K562 (cell line): ENCODE data around the gene DDR2. TPM values are rescaled to one million over a fixed set of nuclear protein-coding genes. Genes with fewer than 3 reads are reported as not detected.

ENCODE experiments used
- ATAC-seq: fragments of 200-7000 bp; cut with Tn5 transposase; 3 replicates; pipeline ENCODE4 v1.9.1; 2020; ENCODE audit warnings: moderate library complexity
- BruUV-seq: library from RNA; stranded (reverse); fragments of 400-500 nt; replicated peaks from 2 replicates; lab custom pipeline; 2021; lab: Mats Ljungman, UMichigan
- CTCF ChIA-PET: fragments of 300-600 bp; formaldehyde crosslinking; extraction: SDS; loops from one replicate; lab custom pipeline; 2021; ENCODE audit warnings: low intra/inter-chr PET ratio; lab: Yijun Ruan, JAX
- POLR2A ChIA-PET: fragments of 300-600, 350-650 bp; sonication (Branson Sonifier 250); formaldehyde crosslinking; extraction: SDS; loops from one replicate; lab custom pipeline; 2021; ENCODE audit warnings: antibody characterized with exemption, inconsistent platforms; lab: Yijun Ruan, JAX
- DNase-seq, 4 experiments: peaks; one replicate each; pipeline versions ENCODE4 v3.0.0 to v3.0.0-alpha.2; 2011 to 2018; ENCODE audit warnings: low spot score in 3 of 4, mixed read lengths in 3 of 4; ENCODE audit errors: extremely low read depth in 1 of 4
- FAIRE-seq: peaks from 2 replicates; lab custom pipeline; 2011; peaks lifted over from hg19 to GRCh38; lab: Jason Lieb, UNC
- H2AFZ ChIP-seq: 2 replicates; pipeline ENCODE4 v1.6.0; 2011; ENCODE audit warnings: low read depth, low read length, control low read depth, inconsistent platforms
- H3K27ac ChIP-seq: fragments of 200-600 bp; 3 replicates; pipeline ENCODE4 v1.8.0; 2011; ENCODE audit warnings: low read depth, mild to moderate bottlenecking, control low read depth, inconsistent platforms, low read length, moderate library complexity, mixed read lengths; ENCODE audit errors: extremely low read depth
- H3K27me3 ChIP-seq, 2 experiments: fragments of 300-600 bp in 1 of 2; 2 replicates in 1 of 2; 3 replicates in 1 of 2; pipeline versions ENCODE4 v1.6.0 to v1.8.0; 2011; ENCODE audit warnings: inconsistent platforms in 2 of 2, low read length in 2 of 2, mild to moderate bottlenecking in 1 of 2, mixed read lengths in 1 of 2, moderate library complexity in 1 of 2; ENCODE audit not compliant: control insufficient read depth in 2 of 2, insufficient read depth in 2 of 2
- H3K36me3 ChIP-seq: fragments of 300-600 bp; 3 replicates; pipeline ENCODE4 v1.8.0; 2011; ENCODE audit warnings: mild to moderate bottlenecking, low read length, inconsistent platforms; ENCODE audit not compliant: control insufficient read depth, insufficient read depth
- H3K4me1 ChIP-seq, 2 experiments: fragments of 200-600 bp in 1 of 2; replicated peaks in 1 of 2; 2 replicates in 1 of 2; 3 replicates in 1 of 2; pipeline versions ENCODE4 v1.5.1 to v1.8.0; 2011; ENCODE audit warnings: inconsistent platforms in 2 of 2, low read length in 2 of 2, mild to moderate bottlenecking in 1 of 2, mixed read lengths in 1 of 2, moderate library complexity in 1 of 2; ENCODE audit not compliant: control insufficient read depth in 2 of 2, insufficient read depth in 2 of 2
- H3K4me2 ChIP-seq: 2 replicates; pipeline ENCODE4 v1.6.1; 2011; ENCODE audit warnings: low read length, control low read depth, inconsistent platforms, mixed read lengths; ENCODE audit not compliant: insufficient read depth
- H3K4me3 ChIP-seq: fragments of 200-600 bp; sonication (generic), shearing (Covaris generic); 2 replicates; pipeline ENCODE4 v1.5.1; 2016; ENCODE audit warnings: control low read depth, inconsistent platforms
- H3K79me2 ChIP-seq: fragments of 200-600 bp; 3 replicates; pipeline ENCODE4 v1.8.0; 2011; ENCODE audit warnings: low read length, inconsistent platforms; ENCODE audit not compliant: control insufficient read depth, insufficient read depth
- H3K9ac ChIP-seq, 2 experiments: 2 replicates each; pipeline versions ENCODE4 v1.6.0 to v1.6.1; 2011; ENCODE audit warnings: low read depth in 2 of 2, low read length in 2 of 2, control low read depth in 1 of 2, inconsistent platforms in 1 of 2, mild to moderate bottlenecking in 1 of 2, mixed read lengths in 1 of 2; ENCODE audit not compliant: insufficient read depth in 1 of 2
- H3K9me1 ChIP-seq: one replicate; pipeline ENCODE4 v1.6.0; 2011; ENCODE audit warnings: inconsistent platforms, mild to moderate bottlenecking, low read length, moderate library complexity; ENCODE audit not compliant: control insufficient read depth, insufficient read depth
- H3K9me3 ChIP-seq: replicated peaks from 2 replicates; pipeline ENCODE4 v1.5.1; 2011; ENCODE audit warnings: low read depth, low read length, inconsistent platforms; ENCODE audit not compliant: control insufficient read depth, insufficient read depth
- H4K20me1 ChIP-seq: replicated peaks from 2 replicates; pipeline ENCODE4 v1.6.1; 2011; ENCODE audit warnings: low read length, inconsistent platforms, mixed read lengths; ENCODE audit not compliant: control insufficient read depth, insufficient read depth
- CSDE1 ChIP-seq, 2 experiments: fragments of 450-650 bp; IDR thresholded peaks; 2 replicates each; pipeline ENCODE4 v1.6.1; 2016; ENCODE audit warnings: mild to moderate bottlenecking in 1 of 2
- DDX20 ChIP-seq: fragments of 450-650 bp; IDR thresholded peaks from 2 replicates; pipeline ENCODE4 v1.6.1; 2016; ENCODE audit warnings: missing genetic modification characterization, low read depth, mild to moderate bottlenecking, missing compliant biosample characterization, moderate library complexity
- GTF2F1 ChIP-seq: IDR thresholded peaks from 2 replicates; pipeline ENCODE4 v1.6.1; 2011; ENCODE audit warnings: low read depth, low read length, improper control_type of control experiment
- IRF2 ChIP-seq: sonication (generic); formaldehyde crosslinking; IDR thresholded peaks from 2 replicates; pipeline ENCODE4 v1.8.1; 2022; ENCODE audit warnings: mild to moderate bottlenecking, missing genetic modification reagents
- KLF10 ChIP-seq: fragments of 250-450 bp; sonication (Bioruptor Pico); IDR thresholded peaks from 2 replicates; pipeline ENCODE4 v1.6.1; 2021; ENCODE audit warnings: matching md5 sums
- MIER1 ChIP-seq: fragments of 450-650 bp; IDR thresholded peaks from 2 replicates; pipeline ENCODE4 v1.6.1; 2016; ENCODE audit warnings: antibody characterized with exemption, mild to moderate bottlenecking, low read depth
- NCOR1 ChIP-seq: fragments of 450-650 bp; IDR thresholded peaks from 2 replicates; pipeline ENCODE4 v1.6.1; 2016; ENCODE audit warnings: mild to moderate bottlenecking, moderate library complexity
- PURB ChIP-seq: sonication (generic); formaldehyde crosslinking; IDR thresholded peaks from 2 replicates; pipeline ENCODE4 v1.9.0; 2021; ENCODE audit warnings: low read depth, mild to moderate bottlenecking, missing genetic modification reagents
- SMAD3 ChIP-seq: fragments of 450-650 bp; formaldehyde crosslinking; conservative IDR thresholded peaks from 2 replicates; pipeline ENCODE4 v1.4.0; 2020; ENCODE audit warnings: mild to moderate bottlenecking
- ZNF253 ChIP-seq: fragments of 250-450 bp; sonication (Bioruptor Pico); conservative IDR thresholded peaks from 2 replicates; pipeline ENCODE4 v1.6.1; 2021; ENCODE audit warnings: mild to moderate bottlenecking
- ZNF551 ChIP-seq: fragments of 250-450 bp; sonication (Bioruptor Pico); IDR thresholded peaks from 2 replicates; pipeline ENCODE4 v1.5.0; 2021; ENCODE audit warnings: mild to moderate bottlenecking, moderate library complexity
- ZNF589 ChIP-seq: fragments of 200-800 bp; sonication (Bioruptor generic); IDR thresholded peaks from 2 replicates; pipeline ENCODE4 v1.6.1; 2016; ENCODE audit warnings: low read depth, missing genetic modification characterization, missing compliant biosample characterization
- WGBS: fragments of 100-300 bp; shearing (Covaris generic); methylation state at CpG from one replicate; pipeline ENCODE4 v1.1.6; 2016; ENCODE audit warnings: low coverage, mixed read lengths; ENCODE audit not compliant: insufficient coverage; ENCODE audit errors: missing lambda C conversion rate; 5-methylcytosine and 5-hydroxymethylcytosine counted together
- in situ Hi-C: fragments of 300-500 bp; cut with MboI; formaldehyde crosslinking; loops from 4 replicates; pipeline ENCODE4 v1.15.0; 2018; ENCODE audit warnings: inconsistent platforms, mixed read lengths
- intact Hi-C: fragments of 100-400 bp; cut with micrococcal nuclease; formaldehyde crosslinking; loops from 2 replicates; pipeline ENCODE4 v1.14.2; 2022
- polyA plus RNA-seq, 8 experiments: library from polyadenylated mRNA; depleted of rRNA in 4 of 8; stranded (reverse) in 5 of 8; unstranded in 3 of 8; fragments of >200 nt; fragmentation: Nextera tagmentation in 2 of 8; fragmentation: Illumina TruSeq in 1 of 8; extraction: Ambion mirVana in 2 of 8; extraction: Trizol in 1 of 8; gene quantifications; 2 replicates each; pipeline versions ENCODE4 v1.2.1 to v1.2.3, GENCODE V29; 2011 to 2014; ENCODE audit warnings: inconsistent platforms in 1 of 8, missing spikeins in 1 of 8
- total RNA-seq, 7 experiments: library from RNA; depleted of rRNA in 6 of 7; stranded (reverse); fragments of >200 nt in 6 of 7; fragmentation: Illumina TruSeq in 2 of 7; extraction: Trizol in 2 of 7; gene quantifications; 2 replicates each; pipeline versions ENCODE4 v1.2.1 to v1.2.3, GENCODE V29; 2011 to 2021; ENCODE audit warnings: low replicate concordance in 1 of 7
- TF ChIP-seq, protein P1 (sequence below), 2 experiments: fragments of 200-800 bp in 1 of 2; sonication (Bioruptor generic) in 1 of 2; sonication (generic) in 1 of 2; formaldehyde crosslinking in 1 of 2; IDR thresholded peaks in 1 of 2; conservative IDR thresholded peaks in 1 of 2; 2 replicates each; pipeline versions ENCODE4 v1.5.0 to v1.6.1; 2016 to 2020; ENCODE audit warnings: missing compliant biosample characterization in 1 of 2, missing genetic modification characterization in 1 of 2, missing genetic modification reagents in 1 of 2

DDR2 gene
- total and polyA plus RNA-seq, 9 of the 15 experiments (the other 6 are each of a cell fraction or from before 2014, with no cell fraction given), result 0.36 to 2.0 (median 1.1) TPM

DNA sequence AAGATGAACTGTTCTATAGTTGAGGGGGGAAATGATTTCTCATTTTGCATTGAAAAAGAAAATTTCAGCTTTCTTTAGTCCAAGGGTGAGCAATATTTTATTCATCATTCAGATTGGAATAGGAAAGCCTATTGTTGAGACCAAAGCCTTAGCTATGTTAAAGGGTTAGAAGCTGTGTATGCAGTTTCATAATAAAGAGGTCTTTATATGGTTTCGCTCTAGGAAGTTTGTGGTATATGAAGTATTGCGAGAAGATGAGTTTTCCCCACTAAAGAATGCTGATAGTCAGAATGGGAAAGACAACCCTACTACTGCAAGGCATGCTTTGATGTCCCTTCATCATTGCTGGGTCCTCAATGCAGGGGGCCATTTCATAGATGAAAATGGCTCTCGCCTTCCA lies 42.2 kb upstream of the DDR2 start:
- in situ Hi-C loops, result no loop called here
- ChIA-PET POLR2A (interaction anchor here (1.2 to 2.1 kb wide), 4 partner anchors 12 to 24 kb away, joined by 3 to 6 read pairs (median 4); no protein-coding TSS in a partner anchor), CTCF (no interaction called here)
- Histone ChIP-seq H3K4me1 (no peaks in the 10 kb centered on the region), H4K20me1 (no peaks in the 10 kb centered on the region), H3K27ac (no peak overlapping the region), H3K4me3 (no peak overlapping the region), H3K36me3 (peaks cover 95% of the 10 kb centered on the region), H3K9ac (no peak overlapping the region), H3K4me2 (no peak overlapping the region), H3K79me2 (no peaks in the 10 kb centered on the region), H2AFZ (no peak overlapping the region), H3K9me3 (no peaks in the 10 kb centered on the region), H3K27me3 (no peaks in the 10 kb centered on the region), H3K9me1 (no peaks in the 10 kb centered on the region)
- DNase-seq (no peak), ATAC-seq (no peak; the same call in 2 of the 3 replicates), FAIRE-seq (no peak)
- intact Hi-C loops, result no loop called here
- 97% methylated on average over 3 of the region's 3 CpGs for WGBS
- TF ChIP-seq PURB (CRISPR knock-in tag) (no peak), ZNF551 (CRISPR knock-in tag) (no peak), MIER1 (no peak), CSDE1 (IDR thresholded peaks at IDR 0.05) (no peak), NCOR1 (no peak), SMAD3 (CRISPR knock-in tag) (no peak), KLF10 (CRISPR knock-in tag) (no peak), IRF2 (no peak), ZNF589 (no peak), GTF2F1 (no peak), ZNF253 (no peak), DDX20 (no peak)
- TF ChIP-seq, protein P1, sequence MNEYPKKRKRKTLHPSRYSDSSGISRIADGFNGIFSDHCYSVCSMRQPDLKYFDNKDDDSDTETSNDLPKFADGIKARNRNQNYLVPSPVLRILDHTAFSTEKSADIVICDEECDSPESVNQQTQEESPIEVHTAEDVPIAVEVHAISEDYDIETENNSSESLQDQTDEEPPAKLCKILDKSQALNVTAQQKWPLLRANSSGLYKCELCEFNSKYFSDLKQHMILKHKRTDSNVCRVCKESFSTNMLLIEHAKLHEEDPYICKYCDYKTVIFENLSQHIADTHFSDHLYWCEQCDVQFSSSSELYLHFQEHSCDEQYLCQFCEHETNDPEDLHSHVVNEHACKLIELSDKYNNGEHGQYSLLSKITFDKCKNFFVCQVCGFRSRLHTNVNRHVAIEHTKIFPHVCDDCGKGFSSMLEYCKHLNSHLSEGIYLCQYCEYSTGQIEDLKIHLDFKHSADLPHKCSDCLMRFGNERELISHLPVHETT (CRISPR knock-in tag; conservative IDR thresholded peaks at IDR 0.05 in 1 of 2, IDR thresholded peaks at IDR 0.05 in 1 of 2), result no peak
- no TSS peak for BruUV-seq
